HG03521 (cell line): ENCODE results near the gene SYTL3.
"Not testable (repeated sequence)": the region's sequence is repeated elsewhere in the genome, so short reads cannot be mapped to it uniquely, and the experiment has no call there.

ENCODE experiments used
- ATAC-seq: cut with Tn5 transposase; IDR thresholded peaks from one replicate; pipeline ENCODE4 v1.9.1; 2021; ENCODE audit warnings: mild to moderate bottlenecking, moderate library complexity; ENCODE audit not compliant: unreplicated experiment

Gene SYTL3

DNA sequence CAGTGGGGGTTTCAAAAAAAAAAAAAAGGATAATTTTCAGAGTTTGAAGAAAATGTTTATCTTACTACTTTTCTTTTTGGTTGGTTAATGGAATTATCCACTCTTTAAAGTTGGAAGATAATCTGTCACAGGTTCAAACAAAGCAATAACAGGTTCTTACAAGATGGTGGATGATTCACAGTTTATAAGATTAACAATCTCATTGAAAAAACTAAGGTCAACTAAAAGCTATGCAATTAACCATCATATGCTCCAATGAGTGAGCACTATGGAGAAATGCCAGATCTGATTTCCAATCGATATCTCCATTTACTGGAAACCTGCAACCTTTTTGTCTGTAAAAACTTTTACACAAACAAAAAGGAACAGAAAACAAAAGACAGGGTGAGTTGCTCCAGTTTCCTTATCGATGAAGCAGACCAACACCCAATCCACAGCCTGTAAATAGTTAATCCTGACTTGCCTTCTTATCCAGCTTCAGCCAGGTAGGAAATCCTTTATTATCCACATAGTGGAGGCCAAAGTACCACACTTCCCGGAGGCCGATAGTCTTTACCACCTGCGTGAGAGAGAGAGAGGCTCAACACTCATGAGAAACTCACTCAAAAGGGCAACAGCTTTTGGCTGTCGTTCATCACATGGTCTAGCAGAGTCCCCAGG lies 136.9 kb downstream of the SYTL3 start:
- no peak for ATAC-seq

DNA sequence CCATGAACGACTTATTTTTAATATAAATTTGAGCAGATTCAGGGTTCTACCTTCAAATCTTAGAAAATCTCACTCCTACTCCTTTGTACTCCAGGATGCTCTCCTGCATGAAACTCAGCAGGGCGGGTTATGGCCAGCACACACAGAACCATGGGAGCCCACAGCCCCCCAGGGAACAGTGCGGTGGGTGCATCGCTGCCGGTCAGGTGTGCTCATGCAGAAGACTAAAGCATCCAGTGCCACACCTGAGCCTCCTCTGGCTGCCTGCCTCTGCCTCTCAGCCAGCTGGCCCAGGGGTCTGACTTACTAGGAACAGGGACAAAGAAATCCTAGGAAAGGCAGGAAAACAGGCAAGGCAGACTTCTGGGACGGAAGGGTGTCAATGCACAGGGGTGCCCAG lies 137.5 kb downstream of the SYTL3 start:
- no peak for ATAC-seq

DNA sequence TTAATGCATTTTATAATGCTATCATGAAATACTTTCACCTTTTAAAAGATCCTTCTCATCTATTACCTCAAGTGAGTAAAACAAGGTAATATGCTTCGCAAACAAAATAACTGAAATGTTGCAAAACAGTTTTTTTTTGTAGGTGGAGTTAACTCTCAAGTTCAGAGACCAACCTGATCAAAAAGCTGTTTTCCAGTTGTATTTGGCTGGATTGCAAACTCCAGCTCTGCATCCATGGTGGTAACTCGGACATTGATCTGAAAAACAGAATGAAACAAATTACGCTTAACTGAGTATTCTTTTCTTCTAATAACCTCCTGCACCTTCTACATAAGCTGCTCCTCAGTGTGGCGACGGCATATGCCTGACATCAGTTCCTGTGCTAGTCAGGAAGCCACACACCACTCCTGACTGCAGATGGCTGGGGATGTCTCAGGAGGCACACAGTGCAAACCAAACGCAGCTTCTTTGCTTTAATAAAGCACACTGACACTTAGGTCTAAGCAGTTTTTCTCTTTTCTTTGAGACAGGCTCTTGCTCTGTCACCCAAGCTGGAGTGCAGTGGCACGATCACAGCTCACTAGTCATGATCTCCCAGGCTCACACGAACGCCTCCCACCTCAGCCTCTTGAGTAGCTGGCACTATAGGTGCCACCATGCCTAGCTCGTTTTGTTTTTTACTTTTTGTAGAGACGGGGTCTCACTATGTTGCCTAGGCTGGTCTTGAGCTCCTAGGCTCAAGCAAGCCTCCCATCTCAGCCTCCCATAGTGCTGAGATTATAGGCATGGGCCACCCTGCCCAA lies 139.5 kb downstream of the SYTL3 start:
- ATAC-seq = no peak

DNA sequence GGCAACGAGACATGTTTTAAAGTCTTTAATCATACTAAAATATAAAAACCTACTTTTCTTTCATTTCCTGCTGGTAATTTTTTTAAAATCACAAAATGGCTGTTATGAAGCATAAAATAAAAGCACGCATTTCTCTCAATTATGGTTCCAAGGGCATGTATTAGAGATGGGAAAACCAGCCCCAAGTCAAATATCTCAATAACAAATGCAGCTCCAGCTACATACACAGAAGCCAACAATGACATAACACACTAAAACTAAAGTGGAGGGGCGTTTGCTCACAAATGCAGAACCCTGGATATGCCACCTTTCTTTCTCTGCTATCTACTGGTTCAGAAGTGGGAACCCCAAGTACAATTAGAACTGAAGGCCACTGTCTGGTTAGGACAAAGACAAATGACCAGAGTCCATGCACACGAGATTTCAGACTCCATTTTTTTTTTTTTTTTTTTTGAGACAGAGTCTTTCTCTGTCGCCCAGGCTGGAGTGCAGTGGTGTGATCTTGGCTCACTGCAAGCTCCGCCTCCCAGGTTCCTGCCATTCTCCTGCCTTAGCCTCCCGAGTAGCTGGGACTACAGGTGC lies 141.5 kb downstream of the SYTL3 start:
- no peak for ATAC-seq

DNA sequence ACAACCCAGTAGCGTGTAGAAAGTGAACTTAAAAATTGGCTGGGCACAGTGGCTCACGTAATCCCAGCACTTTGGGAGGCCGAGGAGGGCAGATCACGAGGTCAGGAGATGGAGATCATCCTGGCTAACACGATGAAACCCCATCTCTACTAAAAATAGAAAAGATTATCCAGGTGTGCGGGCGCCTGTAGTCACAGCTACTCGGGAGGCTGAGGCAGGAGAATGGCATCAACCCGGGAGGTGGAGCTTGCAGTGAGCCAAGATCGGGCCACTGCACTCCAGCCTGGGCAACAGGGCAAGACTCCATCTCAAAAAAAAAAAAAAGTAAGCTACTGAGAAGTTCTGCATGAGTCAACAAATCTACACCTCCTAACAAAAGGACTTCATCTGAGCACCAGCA lies 142.7 kb downstream of the SYTL3 start:
- ATAC-seq = not testable (repeated sequence)

DNA sequence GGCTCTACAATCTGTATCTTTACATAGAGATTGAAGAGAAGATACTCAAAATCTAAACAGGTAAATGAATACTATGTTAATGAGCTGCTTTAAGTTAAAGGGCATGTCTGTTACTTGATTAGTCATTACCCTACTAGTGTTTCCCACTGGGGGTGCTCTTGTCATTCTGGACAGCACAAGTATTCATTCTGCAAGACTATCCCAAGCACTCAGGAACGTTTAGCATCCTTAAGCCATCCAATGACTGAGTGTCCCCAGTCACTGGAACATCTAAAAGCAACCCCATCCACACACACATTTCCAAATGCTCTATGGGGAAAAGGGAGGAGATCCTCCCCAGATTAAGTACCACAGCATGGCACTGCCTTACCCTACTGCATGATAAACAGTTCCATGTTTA lies 143.6 kb downstream of the SYTL3 start:
- peak; percentile 50 for ATAC-seq

DNA sequence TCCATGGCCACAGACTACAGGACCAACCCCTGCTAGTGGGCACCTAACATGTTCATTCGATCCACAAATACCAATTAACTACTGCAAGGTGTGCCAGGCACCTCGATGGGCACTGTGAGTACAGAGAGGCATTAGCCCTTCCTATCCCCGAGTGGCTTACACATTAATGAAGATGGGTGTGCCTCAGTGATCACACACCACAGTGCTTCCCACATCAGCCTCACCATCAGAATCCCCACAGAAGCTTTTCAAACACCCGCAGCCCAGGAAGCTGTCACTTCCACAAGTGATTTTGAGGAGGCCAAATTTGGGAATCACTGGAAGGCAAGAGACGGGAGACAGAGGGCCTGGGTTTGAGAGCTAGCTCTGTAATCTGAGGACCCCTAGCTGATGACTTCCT lies 145.7 kb downstream of the SYTL3 start:
- no peak for ATAC-seq

DNA sequence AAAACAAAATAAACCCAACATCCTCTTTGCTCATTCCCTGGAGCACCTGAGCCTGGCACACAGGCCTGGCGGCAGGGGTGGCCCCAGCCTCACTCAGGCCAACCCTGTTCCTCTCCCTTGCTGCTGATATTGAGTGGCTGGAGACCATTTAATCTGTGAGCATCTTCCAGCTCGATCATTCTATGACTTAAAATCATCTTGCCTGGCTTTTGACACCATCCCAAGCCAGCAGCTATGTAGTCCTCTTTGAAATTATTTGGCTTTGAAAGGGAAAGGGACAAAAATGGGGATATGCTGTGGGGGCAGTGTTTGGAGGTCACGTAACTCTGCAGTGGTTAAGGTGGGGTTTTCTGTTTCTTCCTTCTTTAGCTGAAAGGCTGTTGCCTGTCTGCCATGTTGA lies 146.5 kb downstream of the SYTL3 start:
- ATAC-seq = no peak

DNA sequence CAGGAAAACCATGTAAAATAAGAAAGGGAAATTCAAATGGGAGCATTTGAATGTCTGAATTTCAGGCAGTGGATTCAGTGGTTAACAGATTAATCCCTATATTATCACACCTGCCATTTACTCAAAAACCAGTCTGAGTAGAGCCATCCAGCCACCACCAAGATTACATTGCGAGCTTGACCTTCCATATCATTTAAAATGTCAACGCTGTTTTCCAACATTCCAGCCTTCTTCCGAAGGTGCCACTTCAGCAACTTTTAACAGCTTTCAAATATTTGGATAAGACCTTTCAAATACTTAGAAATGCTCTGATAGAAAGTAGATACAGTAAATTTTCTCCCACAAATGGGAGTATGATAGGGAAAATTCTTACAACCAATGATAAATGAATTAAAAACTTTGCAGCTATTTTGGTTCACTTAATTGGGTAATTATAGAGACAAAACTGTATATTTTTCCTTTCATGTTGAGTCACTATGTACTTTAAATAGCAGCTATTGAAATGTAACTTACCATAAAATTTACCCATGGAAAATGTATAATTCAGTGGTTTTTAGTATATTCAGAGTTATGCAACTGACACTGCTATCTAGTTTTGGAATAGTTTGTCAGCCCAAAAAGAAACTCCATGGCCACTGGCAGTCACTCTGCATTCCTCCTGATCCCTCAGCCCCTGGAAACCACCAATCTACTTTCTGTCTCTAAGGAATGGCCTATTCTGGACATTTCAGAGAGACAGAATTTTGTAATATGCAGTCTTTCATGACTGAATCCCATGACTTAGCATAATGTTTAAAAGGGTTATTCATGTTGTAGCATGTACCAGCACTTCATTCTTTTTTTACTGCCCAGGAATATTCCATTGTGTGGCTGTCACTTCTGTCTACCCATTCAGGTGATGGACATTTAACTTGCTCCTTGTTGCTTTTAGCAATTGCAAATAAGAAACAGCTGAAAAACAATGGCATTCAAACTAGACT lies 147.8 kb downstream of the SYTL3 start:
- ATAC-seq = no peak

DNA sequence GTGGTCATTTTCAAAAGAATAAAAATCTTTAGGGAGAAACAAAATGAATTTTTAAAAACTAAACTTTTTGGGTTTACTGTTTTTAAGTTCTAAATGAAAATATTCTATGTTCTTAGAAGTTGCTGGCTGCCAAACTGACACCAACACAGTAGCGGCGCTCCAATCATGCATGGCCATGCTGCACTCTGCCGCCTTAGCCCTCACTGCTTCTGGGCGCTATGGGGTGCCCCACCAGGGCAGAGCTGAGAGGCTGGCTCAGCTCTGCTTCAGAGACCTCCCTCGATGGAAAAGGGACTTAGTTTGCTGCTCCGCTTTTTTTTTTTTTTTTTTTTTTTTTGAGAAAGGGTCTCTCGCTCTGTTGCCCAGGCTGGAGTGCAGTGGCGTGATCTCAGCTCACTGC lies 148.5 kb downstream of the SYTL3 start:
- no peak for ATAC-seq

DNA sequence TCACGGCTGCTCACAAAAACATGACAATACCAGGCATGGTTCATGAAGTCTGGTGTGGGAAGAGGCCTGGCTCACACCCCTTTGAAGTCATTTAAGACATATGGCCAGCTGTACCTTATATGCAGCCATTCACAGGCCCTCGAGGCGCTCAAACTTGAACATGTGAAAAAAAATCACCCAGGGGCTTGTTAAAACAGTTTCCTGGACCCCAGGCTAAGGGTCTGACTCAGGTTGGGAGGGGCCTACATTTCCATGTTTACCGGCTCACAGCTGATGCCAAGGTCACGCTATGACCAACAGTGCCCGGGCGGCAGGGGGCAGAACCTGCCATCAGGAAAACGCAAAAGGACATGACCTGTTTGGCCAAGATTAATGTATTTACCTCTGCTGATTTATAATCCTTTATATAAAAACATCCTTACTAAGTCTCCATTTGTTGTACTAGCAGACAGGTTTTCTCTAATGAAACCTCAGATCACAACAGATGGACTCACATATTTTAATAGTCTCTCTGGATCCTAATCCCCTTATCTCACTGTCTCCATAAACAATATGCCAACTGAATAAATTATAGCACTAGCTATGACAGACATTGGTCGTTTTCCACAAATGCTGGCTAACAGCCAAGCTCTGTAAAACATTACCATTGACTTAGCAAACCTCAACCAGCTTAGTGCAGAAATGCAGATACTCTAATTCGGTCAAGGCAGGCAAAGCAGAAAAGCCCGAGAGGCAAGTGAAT lies 149.4 kb downstream of the SYTL3 start:
- no peak for ATAC-seq

DNA sequence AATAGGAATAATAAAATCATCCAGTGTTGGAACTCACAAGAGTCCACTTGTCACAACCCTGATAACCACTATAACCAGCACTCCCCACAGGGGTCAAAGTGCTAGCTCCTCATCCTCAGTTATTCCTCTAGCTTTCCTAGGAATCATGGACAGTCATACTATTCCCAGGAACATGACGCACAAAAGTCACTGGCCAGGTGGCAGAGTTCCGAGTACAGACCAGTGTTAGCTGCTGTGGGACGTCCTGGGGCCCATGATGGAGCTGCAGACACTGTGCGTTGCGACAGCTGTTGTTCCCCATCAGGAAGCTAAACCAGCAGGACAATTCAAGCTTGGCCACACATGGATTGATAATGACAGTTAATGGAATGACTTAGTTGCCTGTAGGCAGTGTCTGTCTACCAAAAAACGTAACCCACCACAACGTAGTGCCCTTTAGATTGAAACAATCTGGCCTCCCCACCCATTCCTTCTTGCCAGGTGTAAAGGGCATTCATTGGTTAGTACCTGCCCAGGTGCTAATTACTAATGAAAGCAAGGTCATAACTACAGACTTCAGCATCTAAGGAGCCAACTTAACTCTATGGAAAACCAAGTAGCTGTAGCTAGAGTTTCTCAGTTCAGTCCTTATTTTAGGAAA lies 151.9 kb downstream of the SYTL3 start:
- no peak for ATAC-seq

DNA sequence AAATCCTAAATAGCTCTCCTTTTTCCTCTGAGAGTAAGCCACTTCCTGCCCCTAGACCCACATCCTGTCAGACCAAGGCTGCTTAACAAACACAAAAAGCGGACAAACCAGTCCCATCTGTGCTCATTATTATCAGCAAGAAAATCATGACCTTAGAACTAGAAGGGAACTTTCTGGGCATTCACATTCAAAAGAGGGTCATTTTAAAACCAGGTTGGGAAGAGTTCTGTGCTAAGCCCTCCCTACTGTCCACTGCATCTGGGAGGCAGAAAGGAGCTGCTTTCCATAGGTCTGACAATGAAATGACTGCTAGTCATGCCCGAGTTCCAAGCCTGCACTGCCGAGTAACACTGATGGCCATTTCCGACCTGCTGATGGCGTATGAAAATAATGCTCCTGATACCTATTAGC lies 153.9 kb downstream of the SYTL3 start:
- ATAC-seq = peak; percentile 61

DNA sequence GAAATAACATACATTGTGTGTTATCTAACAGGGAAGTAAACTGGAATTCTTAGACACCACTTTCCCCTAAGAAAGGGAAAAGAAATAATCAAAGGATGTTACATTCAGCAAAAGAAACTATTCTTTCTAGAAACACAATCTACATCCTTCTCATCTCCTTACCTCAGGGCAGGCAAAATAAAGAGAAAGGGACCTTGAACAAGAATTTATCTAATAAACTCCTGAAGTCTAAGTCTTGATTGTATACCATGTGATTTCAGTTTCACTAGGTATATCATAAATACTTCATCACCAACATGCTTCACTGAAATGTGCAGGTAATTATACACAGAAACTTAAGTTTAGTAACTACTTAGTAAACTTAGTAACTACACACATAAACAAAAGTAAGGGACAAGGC lies 154.4 kb downstream of the SYTL3 start:
- ATAC-seq = no peak

DNA sequence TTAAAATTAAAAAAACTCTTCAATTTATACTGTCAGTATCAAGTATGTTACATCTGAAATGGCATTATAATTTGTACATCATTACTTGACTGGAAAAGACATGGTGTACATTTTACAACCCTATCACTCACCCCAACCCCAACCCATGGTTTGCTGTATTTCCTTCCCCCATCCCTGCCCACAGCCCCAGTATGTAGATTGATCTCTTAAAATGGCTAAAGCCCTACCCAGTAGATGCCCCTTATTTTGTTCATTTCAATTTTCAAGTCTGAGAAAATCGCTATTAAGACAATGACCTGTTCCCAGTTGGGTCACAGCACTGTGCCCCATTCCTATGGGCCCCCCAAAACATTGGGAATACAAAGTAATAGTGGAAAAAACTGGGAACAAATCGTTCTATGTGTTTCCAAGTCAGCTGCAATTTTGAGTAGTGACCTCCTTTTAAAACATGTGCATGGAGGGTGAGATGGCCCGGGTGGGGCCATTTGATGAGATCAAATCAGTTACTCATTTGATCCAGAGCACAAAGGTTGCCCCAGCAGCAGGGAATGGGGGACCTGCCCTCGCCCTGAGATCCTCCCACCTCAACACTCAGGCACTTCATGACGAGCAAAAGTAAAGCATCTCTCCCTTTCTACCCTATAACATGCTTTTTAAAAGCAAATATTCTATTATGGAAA lies 156.0 kb downstream of the SYTL3 start:
- no peak for ATAC-seq

DNA sequence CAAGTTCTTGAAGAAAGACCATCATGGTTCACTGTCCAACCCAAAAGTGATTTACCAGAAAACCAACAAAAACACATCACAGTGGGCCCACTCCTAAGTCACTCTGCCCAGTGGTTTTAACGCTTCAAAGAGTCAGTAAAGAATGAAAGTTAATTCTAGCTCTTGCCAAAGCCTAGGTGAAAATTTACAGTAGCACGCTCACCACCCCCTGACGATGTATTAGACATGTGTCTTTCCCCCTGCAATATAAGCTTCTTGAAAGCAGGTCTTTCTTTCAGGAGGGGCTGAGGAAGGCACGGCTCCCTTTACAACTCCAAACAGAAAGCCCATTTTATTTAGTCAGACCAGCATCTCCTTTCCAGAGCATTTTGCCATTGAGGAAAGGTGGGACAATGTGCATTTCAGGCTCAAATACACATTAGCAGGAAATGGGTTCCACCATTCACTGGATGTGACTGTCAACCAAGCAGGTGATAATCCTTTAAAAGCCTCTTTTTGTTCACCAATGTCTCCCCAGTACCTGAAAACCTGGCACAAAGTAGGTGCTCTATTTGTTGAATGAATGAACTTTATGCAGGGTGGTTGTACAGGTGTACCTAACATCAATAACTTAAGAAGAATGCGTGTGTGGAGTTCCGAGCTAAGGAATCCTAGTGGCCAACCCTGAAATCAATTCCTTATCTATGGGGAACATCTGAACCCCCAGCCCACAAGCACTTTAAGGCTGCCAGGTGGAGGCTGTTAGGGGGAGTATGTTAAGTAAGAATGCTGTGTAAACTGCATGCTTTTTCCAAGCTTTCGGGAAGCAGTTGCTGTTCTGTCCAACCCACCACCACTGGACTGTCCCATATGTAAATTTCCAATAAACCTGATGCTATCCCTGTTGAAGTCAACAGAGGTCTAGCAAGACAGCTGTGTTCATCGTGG lies 157.9 kb downstream of the SYTL3 start:
- ATAC-seq = no peak

DNA sequence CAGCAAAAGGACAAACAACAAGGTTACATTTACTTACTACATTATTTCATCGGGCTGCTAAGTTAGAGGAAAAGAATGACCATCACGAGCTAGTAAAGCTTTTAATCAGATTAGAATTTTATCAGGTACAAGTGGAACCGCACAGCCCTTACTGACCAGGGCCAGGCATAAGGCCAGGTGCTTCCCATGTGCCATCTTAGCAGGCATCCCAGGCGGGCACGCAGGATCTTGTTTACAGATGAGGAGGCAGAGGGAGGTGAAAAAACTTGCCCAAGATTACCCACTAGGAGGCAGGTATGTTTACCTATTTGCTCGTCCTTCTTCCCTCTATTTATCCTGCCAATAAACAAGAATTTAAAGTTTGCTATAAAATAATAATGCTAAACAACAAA lies 158.6 kb downstream of the SYTL3 start:
- no peak for ATAC-seq

DNA sequence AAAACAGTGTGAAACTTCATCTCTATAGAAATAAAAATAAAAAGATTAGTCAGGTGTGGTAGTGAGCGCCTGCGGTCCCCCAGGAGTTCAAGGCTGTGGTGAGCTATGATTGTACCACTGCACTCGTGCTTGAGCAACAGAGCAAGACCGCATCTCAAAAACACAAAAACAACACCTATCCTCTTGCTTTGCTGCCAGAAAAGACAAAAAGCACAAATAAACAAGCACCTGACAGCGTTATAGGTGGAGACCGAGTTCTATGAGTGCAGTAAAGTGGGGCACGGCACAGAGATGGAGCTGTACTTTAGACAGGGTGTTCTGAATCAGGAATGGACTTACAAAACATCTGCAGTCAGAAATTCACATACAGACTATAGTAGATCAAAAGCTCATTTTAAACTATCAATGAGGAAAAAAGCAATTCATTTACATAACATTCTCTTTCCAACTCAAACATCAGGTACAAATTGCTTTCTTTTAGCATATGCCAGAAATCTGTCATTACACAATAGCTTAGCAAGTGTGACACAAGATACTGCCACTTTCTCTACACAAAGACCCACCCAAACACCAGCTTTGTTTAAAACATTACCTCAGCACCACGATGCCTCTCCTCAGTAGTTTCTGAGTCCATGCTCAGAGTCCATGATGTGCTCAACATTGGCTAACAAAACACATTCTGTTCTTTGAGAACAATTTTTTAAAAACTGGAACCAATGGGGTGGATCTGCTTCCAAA lies 159.3 kb downstream of the SYTL3 start:
- peak; percentile 78 for ATAC-seq
